IPS-18a (cell line): ENCODE results near the gene TMEM154.

Experiments used
- H3K27ac ChIP-seq: one replicate; pipeline ENCODE4 v1.5.1; 2013; ENCODE audit warnings: low read length
- H3K27me3 ChIP-seq: one replicate; pipeline ENCODE4 v1.6.1; 2013; ENCODE audit warnings: mild to moderate bottlenecking, low read length; ENCODE audit not compliant: control insufficient read depth, insufficient read depth
- H3K36me3 ChIP-seq: one replicate; pipeline ENCODE4 v1.6.1; 2013; ENCODE audit warnings: low read depth, low read length; ENCODE audit not compliant: control insufficient read depth
- H3K4me1 ChIP-seq: one replicate; pipeline ENCODE4 v1.6.1; 2013; ENCODE audit warnings: low read depth, low read length; ENCODE audit not compliant: control insufficient read depth
- H3K4me3 ChIP-seq: one replicate; pipeline ENCODE4 v1.5.1; 2013; ENCODE audit warnings: low read length
- H3K9ac ChIP-seq: one replicate; pipeline ENCODE4 v1.6.1; 2013; ENCODE audit warnings: mild to moderate bottlenecking, low read length, moderate library complexity
- H3K9me3 ChIP-seq: one replicate; pipeline ENCODE4 v1.6.1; 2013; ENCODE audit warnings: low read depth, low read length; ENCODE audit not compliant: control insufficient read depth

The TMEM154 gene

GRCh38 chr4:152679414-152680281 is at the start of gene TMEM154:
TMEM154 (minus strand) TSS chr4:152679997; CDS start chr4:152679933, 64 bp downstream.
- Histone ChIP-seq H3K9me3 (no peaks in the 10 kb centered on the region), H3K27me3 (peaks cover 32% of the 10 kb centered on the region), H3K4me1 (peaks cover 16% of the 10 kb centered on the region), H3K36me3 (no peaks in the 10 kb centered on the region), H3K9ac (peak within 1 kb of the TSS; percentile 47), H3K4me3 (peak within 1 kb of the TSS; percentile 64), H3K27ac (no peak within 1 kb of the TSS)

- peaks cover 6% of the 10 kb centered on the region for H3K4me1 ChIP-seq
- H3K27ac ChIP-seq = no peak overlapping the region
Measured at GRCh38 chr4:152729466-152729865, 49.7 kb upstream of the TMEM154 start.

GRCh38 chr4:152728343-152728742 is 48.5 kb upstream of the TMEM154 start:
- no peaks in the 10 kb centered on the region for H3K4me1 ChIP-seq
- H3K27ac ChIP-seq = no peak overlapping the region
- H3K9ac ChIP-seq = no peak overlapping the region
- H3K36me3 ChIP-seq = no peaks in the 10 kb centered on the region
- H3K9me3 ChIP-seq = no peaks in the 10 kb centered on the region
- no peak overlapping the region for H3K4me3 ChIP-seq
- no peaks in the 10 kb centered on the region for H3K27me3 ChIP-seq

More at GRCh38 chr4:152729466-152729865, 49.7 kb upstream of the TMEM154 start:
- no peak overlapping the region for H3K4me3 ChIP-seq
- H3K9ac ChIP-seq = no peak overlapping the region
- no peaks in the 10 kb centered on the region for H3K36me3 ChIP-seq
- H3K27me3 ChIP-seq = no peaks in the 10 kb centered on the region
- no peaks in the 10 kb centered on the region for H3K9me3 ChIP-seq

- Histone ChIP-seq H3K9ac (no peak overlapping the region), H3K36me3 (no peaks in the 10 kb centered on the region), H3K9me3 (no peaks in the 10 kb centered on the region), H3K27me3 (no peaks in the 10 kb centered on the region), H3K27ac (no peak overlapping the region), H3K4me3 (no peak overlapping the region), H3K4me1 (no peaks in the 10 kb centered on the region)
Measured at GRCh38 chr4:152727784-152728183, 48.0 kb upstream of the TMEM154 start.

- H3K27ac ChIP-seq = no peak overlapping the region
Measured at GRCh38 chr4:152724494-152724893, 44.7 kb upstream of the TMEM154 start.

GRCh38 chr4:152723236-152723635 is 43.4 kb upstream of the TMEM154 start:
- no peaks in the 10 kb centered on the region for H3K36me3 ChIP-seq
- no peaks in the 10 kb centered on the region for H3K9me3 ChIP-seq
- no peak overlapping the region for H3K27ac ChIP-seq
- H3K4me3 ChIP-seq = no peak overlapping the region
- H3K4me1 ChIP-seq = peaks cover 12% of the 10 kb centered on the region
- no peak overlapping the region for H3K9ac ChIP-seq
- no peaks in the 10 kb centered on the region for H3K27me3 ChIP-seq

More at GRCh38 chr4:152724494-152724893, 44.7 kb upstream of the TMEM154 start:
- no peak overlapping the region for H3K9ac ChIP-seq
- H3K27me3 ChIP-seq = no peaks in the 10 kb centered on the region
- H3K36me3 ChIP-seq = no peaks in the 10 kb centered on the region
- no peak overlapping the region for H3K4me3 ChIP-seq
- H3K4me1 ChIP-seq = peaks cover 8% of the 10 kb centered on the region
- no peaks in the 10 kb centered on the region for H3K9me3 ChIP-seq

GRCh38 chr4:152719801-152720556 is 40.2 kb upstream of the TMEM154 start:
- no peaks in the 10 kb centered on the region for H3K27me3 ChIP-seq
- peaks cover 14% of the 10 kb centered on the region for H3K4me1 ChIP-seq
- H3K27ac ChIP-seq = no peak overlapping the region
- H3K9me3 ChIP-seq = peaks cover 4% of the 10 kb centered on the region
- no peak overlapping the region for H3K9ac ChIP-seq
- no peak overlapping the region for H3K4me3 ChIP-seq
- H3K36me3 ChIP-seq = no peaks in the 10 kb centered on the region

GRCh38 chr4:152719291-152719690 is 39.5 kb upstream of the TMEM154 start:
- Histone ChIP-seq H3K4me1 (peaks cover 20% of the 10 kb centered on the region), H3K27me3 (no peaks in the 10 kb centered on the region), H3K4me3 (no peak overlapping the region), H3K27ac (no peak overlapping the region), H3K36me3 (no peaks in the 10 kb centered on the region), H3K9ac (no peak overlapping the region), H3K9me3 (peaks cover 6% of the 10 kb centered on the region)

- Histone ChIP-seq H3K27me3 (no peaks in the 10 kb centered on the region), H3K4me1 (peaks cover 27% of the 10 kb centered on the region), H3K4me3 (no peak overlapping the region), H3K27ac (no peak overlapping the region), H3K9me3 (peaks cover 6% of the 10 kb centered on the region), H3K9ac (no peak overlapping the region), H3K36me3 (no peaks in the 10 kb centered on the region)
Measured at GRCh38 chr4:152715076-152715475, 35.3 kb upstream of the TMEM154 start.

- Histone ChIP-seq H3K4me3 (no peak overlapping the region), H3K9me3 (peaks cover 6% of the 10 kb centered on the region), H3K4me1 (peaks cover 25% of the 10 kb centered on the region), H3K27me3 (no peaks in the 10 kb centered on the region), H3K36me3 (no peaks in the 10 kb centered on the region), H3K27ac (no peak overlapping the region), H3K9ac (no peak overlapping the region)
Measured at GRCh38 chr4:152713951-152714705, 34.3 kb upstream of the TMEM154 start.
